AG09309 (cell line): Measurements from ENCODE around the gene CACNA1F.

ENCODE experiments used
- DNase-seq: peaks from one replicate; pipeline ENCODE4 v3.0.0-alpha.2; 2010; ENCODE audit warnings: low read depth
- H3K4me3 ChIP-seq: 2 replicates; pipeline ENCODE4 v1.5.1; 2011; ENCODE audit warnings: mild to moderate bottlenecking, low read depth, low read length, moderate library complexity; ENCODE audit not compliant: control insufficient read depth
- TF ChIP-seq, protein P1 (sequence below): IDR thresholded peaks from 2 replicates; pipeline ENCODE4 v1.5.1; 2011; ENCODE audit warnings: mild to moderate bottlenecking, low read depth, low read length, inconsistent platforms; ENCODE audit not compliant: insufficient read depth, control insufficient read depth; ENCODE audit errors: missing control alignments

Gene CACNA1F

GRCh38 chrX:49246541-49246940, 13.4 kb upstream of the CACNA1F start:
- no peak overlapping the region for H3K4me3 ChIP-seq
- TF ChIP-seq, protein P1, sequence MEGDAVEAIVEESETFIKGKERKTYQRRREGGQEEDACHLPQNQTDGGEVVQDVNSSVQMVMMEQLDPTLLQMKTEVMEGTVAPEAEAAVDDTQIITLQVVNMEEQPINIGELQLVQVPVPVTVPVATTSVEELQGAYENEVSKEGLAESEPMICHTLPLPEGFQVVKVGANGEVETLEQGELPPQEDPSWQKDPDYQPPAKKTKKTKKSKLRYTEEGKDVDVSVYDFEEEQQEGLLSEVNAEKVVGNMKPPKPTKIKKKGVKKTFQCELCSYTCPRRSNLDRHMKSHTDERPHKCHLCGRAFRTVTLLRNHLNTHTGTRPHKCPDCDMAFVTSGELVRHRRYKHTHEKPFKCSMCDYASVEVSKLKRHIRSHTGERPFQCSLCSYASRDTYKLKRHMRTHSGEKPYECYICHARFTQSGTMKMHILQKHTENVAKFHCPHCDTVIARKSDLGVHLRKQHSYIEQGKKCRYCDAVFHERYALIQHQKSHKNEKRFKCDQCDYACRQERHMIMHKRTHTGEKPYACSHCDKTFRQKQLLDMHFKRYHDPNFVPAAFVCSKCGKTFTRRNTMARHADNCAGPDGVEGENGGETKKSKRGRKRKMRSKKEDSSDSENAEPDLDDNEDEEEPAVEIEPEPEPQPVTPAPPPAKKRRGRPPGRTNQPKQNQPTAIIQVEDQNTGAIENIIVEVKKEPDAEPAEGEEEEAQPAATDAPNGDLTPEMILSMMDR = no peak
- DNase-seq = no peak

DNA sequence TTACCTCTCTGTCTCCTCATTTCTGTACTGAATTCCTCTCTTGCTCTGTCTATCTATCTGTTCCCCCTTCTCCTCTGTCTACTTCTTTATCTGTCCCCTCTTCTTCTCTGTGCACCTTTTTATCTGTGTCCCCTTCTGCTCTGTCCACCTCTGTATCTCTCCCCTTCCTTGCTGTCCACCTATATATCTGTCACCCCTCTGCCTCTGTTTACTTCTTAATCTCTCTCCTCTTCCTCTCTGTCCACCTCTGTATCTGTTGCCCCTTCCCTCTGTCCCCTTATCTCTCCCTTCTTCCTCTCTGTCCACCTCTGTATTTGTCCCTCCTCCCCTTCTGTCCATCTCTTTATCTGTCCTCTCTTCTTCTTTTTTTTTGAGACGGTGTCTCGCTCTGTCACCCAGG, 11.1 kb upstream of the CACNA1F start:
- no peak for DNase-seq
- no peak overlapping the region for H3K4me3 ChIP-seq
- TF ChIP-seq, protein P1 = no peak

GRCh38 chrX:49243166-49243565, 10.0 kb upstream of the CACNA1F start:
- TF ChIP-seq, protein P1 = no peak
- no peak overlapping the region for H3K4me3 ChIP-seq
- DNase-seq = no peak

DNA sequence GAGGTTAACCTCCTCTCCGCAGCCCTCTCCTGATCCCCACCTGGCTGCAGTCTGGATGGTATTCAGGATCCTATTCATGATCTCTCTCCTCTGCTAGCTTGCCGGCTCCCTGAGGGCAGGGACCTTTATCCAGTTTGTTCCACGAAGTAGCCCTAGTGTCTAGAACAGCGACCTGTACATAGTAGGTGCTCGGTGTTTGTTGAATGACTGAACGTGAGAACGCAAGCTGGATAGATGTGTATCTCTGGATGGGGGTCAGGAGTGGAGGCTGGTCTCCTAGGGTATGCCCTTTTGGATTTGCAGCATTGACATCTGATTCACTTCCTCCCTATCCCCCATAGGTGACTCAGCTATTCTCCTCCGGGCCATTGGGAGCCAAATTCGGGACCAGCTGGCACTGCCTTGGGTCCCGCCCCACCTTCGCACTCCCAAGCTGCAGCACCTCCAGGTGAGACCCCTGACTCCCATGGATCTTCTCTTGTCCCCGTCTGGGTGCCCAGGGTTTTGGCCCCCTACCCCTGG, 9.5 kb upstream of the CACNA1F start:
- no peak for DNase-seq
- TF ChIP-seq, protein P1 = no peak
- no peak overlapping the region for H3K4me3 ChIP-seq

GRCh38 chrX:49238735-49239134, 5.6 kb upstream of the CACNA1F start:
- no peak overlapping the region for H3K4me3 ChIP-seq
- TF ChIP-seq, protein P1 = no peak
- no peak for DNase-seq

DNA sequence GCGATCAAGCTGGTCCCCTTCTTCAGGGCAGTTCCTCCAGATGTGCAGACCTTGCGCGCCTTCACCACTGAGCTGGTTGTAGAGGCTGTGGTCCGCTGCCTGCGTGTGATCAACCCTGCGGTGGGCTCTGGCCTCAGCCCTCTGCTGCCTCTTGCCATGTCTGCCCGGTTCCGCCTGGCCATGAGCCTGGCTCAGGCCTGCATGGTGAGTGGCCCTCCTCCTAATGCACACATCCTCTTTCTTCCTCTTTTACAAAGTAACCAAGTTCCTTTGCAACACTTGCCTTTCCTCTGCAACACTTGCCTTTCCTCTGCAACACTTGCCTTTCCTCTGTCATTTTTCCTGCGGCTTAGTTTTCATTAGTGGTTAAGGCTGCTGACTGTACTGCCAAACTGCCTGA, 3.9 kb upstream of the CACNA1F start:
- TF ChIP-seq, protein P1 = no peak
- H3K4me3 ChIP-seq = no peak overlapping the region
- DNase-seq = no peak

GRCh38 chrX:49233887-49234555, 881 bp upstream of the CACNA1F start:
- no peak overlapping the region for H3K4me3 ChIP-seq
- DNase-seq = no peak
- TF ChIP-seq, protein P1 = no peak
